Cardiac septum (tissue), 1 donor: ENCODE results near the gene ZNF521. TPM values are rescaled to one million over a fixed set of nuclear protein-coding genes. Genes with fewer than 3 reads are reported as not detected.
A peak's percentile ranks its signal among the peaks of the same experiment; 100 is the strongest.

Experiments
- DNase-seq: peaks from one replicate; pipeline ENCODE4 v3.0.0-alpha.2; 2020; ENCODE audit warnings: low spot score
- intact Hi-C: fragments of 100-400 bp; cut with DNase I; formaldehyde crosslinking; loops from one replicate; pipeline ENCODE4 v1.14.0; 2022
- total RNA-seq: library from RNA; stranded (reverse); fragmentation: NEBNext Ultra II Directional; extraction: Animal tissue kit (Norgen Biotek cat#: 25700); gene quantifications from one replicate; pipeline ENCODE4 v1.2.1, GENCODE V29; 2021
- donor health status: DM: no; HTN: no; CAD: no.

Gene ZNF521
- total RNA-seq, 1 donor from 2014 or later: 15.4 TPM

DNA sequence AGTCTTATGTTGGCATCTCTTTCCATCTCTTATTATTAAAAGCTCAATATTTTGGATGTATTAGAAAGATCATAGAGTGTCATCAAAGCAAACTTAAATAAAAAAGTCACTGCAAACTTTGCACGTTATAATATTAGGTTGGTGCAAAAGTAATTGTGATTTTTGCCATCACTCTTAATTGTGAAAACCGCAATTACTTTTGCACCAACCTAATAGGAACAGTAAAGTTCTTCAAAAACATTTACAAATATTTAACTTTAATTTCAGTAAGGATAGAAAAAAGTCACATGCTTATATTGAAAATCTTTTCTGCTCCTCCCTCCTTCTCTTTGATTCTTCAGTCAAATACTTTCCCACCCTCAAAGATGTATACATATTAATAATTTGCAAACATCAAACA is 51.5 kb downstream of the ZNF521 start:
- no peak for DNase-seq
- intact Hi-C loops: no loop called here

DNA sequence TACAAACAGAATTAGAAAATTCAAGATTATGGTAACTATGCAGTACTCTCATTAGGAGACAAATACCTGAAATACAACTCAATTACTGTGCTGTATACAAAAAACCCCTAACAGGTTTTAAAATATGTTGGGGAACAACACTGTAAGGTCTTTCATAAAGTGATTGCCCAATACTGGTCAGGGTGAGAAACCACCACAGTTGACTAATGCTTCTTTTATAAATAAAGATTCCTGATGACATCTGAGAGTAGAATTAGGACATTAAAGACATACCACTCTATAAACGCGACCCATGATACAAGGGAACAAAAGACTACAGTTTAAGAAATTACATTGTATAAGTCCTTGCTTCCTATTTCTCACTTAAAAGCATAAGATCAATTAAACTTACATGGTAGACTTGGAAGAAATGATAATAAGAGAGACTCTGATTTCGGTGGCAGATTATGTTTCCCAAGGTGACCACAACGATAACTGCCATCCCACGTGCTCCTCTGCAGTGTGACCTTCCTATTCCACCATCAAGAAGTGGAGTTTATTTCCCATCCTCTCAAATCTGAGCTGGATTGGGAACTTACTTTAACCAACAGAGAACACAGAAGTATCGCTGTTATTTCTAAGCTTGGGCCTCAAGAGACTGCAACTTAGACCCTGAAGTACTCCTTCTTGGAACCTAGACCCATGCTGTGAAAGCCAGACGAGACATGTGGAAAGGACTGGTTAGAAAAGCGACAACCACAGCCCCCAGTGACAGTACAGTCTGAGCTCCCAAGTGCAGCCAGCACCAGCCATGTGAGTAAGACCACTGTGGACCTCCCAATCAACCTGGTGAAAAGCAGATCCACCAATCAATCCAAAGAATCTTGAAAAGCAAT is 52.3 kb downstream of the ZNF521 start:
- intact Hi-C loops: no loop called here
- DNase-seq: no peak

DNA sequence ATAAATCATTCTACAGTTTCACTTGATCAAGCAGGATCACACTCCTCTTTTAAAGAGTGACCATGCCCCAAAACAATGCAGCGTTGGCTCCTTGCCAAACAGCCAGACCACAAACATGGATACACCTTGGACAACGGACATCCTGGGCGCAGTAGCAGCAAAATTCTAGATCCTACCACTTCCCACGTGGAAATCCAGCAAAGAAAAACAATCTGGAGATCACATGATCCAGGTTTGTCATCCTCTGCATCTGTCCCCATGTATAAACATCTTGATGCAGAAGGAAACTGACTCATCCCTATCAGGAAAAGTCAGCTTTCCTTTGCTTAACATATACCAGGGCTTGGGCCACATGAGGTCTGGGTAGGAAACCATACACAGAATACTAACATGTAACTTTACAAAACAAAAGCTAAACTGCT is 53.1 kb downstream of the ZNF521 start:
- intact Hi-C loops: no loop called here
- DNase-seq: peak; percentile 77

DNA sequence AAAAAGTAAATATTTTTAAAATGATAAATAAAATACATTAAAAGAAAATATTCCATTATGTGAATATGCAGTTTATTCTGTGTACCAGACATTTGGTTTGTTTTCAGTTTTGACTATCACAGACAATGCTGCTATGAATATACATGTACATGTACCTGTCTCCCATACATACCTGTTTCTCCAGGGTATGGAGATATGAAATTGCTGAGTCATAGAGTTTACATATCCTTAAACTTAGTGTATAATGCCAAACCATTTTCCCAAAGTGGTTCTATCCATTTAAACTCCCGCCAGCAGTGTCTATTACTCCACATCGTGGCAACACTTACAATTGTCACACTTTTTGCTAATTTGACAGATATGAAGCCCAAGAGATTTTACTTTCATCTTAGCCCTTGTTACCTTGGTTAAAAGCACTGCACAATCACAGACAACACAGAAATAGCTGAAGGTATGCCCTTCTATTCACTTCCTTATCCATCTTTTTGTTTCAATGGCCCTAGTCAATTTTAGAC is 56.3 kb downstream of the ZNF521 start:
- DNase-seq: no peak
- intact Hi-C loops: no loop called here

DNA sequence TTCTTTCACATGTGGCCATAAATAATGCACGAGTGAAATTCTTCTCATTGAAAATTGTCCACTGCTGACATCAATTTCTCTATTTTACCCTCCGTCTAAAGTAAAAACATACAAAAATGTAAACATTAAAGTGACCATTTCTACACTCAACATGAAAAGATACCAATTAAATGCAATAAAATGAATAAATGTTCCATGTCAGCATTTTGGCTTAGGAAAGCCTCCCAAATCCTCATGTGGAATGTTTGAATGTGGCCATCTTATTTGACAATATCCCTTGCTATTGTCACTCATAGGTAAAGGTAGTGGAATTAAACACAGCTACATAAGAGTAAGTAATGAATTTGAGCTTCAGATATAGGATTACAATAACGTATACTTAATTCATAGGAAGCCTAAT is 60.8 kb downstream of the ZNF521 start:
- intact Hi-C loops: no loop called here
- no peak for DNase-seq

DNA sequence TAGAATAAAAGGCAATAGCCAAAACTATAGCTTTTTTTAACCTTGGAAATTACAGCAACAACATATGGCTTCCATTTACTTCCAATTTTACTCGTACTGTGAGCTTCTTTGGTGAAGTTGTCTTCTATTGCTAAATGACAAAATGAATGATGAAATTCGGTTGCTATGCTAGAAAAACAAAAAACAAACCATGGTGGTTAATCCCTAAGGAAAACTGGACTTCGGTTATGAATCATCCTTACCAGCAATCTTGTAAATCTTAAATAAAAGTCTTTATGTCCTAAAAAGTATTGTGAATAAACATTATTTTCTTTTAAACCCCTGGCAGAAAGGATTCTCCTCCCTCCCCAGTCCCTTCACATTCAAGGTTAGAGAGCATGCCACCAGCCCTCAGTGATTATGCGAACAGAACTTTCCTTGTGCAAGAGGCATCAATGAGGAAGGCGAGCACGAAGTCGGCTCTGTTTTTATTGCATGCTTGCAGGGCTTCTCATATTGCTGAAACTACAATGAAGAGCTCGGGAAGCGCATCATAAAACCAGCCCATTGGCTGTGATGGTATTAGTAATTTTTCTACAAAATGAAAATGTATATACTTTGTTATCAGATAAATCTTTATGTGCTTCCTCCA is 62.9 kb downstream of the ZNF521 start:
- no peak for DNase-seq
- intact Hi-C loops: no loop called here

DNA sequence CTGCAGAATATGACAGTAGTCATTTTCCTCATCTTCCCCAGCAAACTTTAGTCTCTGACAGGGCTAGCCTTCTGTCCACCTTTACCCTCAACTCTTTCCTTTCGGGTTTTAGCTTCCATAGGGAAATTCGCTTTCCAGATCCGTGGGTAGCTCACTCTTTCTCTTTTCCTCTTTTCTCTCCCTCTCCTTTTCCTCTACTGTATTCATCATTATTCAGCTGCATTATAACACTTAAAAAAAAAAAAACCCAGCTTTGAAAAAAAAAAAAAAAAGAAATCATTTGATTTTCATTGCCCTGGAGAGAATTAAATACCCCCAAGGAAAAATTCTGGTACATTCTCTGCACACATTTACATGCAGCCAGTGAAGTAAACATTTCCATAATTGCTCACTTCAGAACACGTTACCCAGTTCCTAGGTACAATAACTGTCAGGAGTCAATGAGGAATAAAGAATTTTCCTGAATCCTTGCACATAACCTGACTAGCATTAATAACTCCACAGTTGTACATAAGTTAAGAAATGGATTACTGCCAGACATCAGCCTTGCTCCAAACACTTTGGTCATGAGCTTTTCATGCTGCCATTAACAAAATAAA is 63.5 kb downstream of the ZNF521 start:
- intact Hi-C loops: no loop called here
- DNase-seq: no peak

DNA sequence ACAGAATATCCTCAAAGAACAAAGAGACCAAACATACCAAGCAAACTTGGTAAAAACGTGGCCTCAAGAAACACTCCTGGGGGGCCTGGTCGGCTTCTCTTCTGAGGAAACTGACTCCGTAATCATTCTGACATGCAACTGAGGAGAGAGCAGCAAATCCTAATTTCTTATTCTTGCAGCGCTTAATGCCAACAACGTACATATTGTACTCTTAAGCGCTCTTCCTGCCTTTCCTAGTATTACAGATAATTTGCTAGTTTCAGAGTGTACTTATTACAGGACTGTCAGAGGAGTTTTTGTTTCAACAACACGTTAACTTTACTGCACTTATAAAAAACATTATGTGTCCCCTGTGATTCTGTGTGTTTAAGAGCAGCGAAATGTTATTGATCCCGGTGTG is 64.9 kb downstream of the ZNF521 start:
- intact Hi-C loops: no loop called here

DNA sequence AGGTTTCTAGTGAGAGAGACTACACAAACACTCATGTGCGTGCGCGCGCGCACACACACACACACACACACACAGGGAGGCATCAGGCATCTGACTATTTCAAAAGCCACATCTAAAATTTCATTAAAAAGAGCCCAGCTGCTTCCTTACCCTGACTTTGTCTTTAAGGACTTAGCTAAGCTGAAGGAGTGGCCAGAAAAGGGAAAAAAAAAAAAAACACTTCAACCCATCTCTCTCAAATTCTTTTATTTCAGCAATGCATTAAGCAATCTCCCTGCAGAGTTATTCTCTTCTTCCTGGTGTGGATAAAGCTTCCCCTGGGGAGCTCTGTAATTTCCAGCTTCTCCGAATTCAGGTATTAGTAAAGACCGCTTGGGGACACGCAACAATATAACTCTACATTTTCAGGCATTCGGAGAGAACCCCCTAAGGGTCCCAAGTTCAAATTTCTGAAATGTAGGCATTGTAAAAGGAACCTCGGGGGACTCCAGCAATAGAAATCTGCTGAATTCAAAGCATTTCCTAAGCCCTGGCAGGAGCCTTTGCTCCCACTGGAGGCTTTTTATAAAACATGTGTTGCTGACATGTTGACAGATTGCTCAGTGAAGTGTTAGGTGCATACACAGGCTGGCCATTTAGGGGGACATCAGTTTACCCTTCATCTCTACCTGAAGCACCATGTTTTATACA is 67.0 kb downstream of the ZNF521 start:
- intact Hi-C loops: loop anchor here (2.0 to 5.0 kb wide), 2 partner anchors 53 to 64 kb away; no protein-coding TSS in a partner anchor
- no peak for DNase-seq

More for the DNA sequence above, 64.9 kb downstream of the ZNF521 start:
- no peak for DNase-seq

DNA sequence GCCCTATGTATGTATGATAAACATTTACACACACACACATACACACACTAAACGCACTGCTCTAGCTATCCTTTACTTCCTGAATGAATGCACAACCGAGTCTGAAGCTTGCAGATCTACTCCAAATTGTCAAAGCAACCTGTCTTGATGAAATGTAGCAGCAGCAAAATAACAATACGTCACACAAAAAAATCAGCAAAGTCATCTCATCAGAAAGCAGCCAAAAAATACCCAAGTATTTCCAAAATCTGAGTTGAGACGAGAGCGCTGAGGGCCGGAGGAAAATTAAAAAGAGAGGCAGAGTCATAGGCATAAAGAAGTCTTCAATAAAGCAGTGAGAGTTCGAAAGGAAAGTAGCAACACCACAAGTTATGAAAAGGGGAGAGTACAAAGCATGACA is 67.7 kb downstream of the ZNF521 start:
- intact Hi-C loops: loop anchor here (2.0 to 5.0 kb wide), 2 partner anchors 52 to 65 kb away; no protein-coding TSS in a partner anchor
- no peak for DNase-seq

DNA sequence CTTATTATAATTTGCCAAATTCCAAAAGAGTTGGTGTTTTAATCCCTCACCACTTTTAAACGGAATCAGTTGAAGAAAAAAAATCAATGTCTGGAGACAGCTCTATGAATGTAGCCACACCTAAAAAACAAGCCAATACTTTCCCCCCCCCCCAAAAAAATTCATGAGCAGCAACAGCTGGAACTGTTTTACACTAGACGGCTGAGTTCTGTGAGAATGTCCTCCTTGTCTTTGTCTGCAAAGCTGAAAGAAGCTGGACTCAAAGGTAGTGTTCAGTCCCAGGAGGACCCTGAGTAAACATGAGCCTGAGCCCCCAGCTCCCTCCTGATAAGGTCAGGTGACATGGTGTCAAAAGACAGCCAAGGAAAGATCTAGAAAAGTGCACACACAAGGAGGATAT is 68.2 kb downstream of the ZNF521 start:
- intact Hi-C loops: loop anchor here (2.0 to 5.0 kb wide), 2 partner anchors 51 to 65 kb away; no protein-coding TSS in a partner anchor
- no peak for DNase-seq

DNA sequence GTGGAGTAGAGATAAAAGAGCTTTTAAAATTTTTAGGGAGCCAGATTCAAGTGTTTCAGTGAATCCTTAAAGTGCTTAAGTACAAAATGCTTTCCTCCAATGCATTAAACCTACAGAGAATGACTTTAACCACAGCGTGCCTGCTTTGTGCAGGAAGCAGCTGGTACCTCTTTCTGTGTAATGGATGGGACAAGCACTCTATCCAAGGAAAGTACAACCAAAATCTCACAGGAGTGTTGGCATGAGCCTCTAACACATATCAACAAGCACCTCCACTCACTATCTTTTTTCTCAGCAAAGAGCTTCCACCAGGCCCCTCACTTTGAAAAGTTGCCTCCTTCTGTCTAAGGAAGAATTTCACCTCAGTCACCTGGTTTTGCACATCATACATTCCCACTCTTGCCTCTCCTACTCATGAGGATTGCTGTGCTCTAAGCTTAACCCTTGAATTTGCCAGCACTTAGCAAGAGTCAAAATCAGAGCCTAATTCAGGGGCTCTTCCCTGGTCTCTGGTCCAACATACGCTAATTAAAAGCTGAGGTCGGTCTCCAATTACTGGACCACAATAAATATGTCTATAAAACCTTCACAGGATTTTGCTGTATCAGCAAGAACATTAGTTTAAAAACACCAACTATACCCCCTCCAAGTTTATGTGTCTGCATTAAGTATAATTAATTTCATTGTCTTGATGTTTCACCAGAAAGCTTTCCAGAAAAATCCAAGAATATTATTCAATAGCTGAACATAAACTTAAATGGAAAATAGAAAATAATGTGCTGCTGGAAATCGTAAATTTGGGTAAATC is 68.9 kb downstream of the ZNF521 start:
- no peak for DNase-seq
- intact Hi-C loops: loop anchor here (5.0 kb wide), 1 partner anchor 51 kb away; no protein-coding TSS in a partner anchor

DNA sequence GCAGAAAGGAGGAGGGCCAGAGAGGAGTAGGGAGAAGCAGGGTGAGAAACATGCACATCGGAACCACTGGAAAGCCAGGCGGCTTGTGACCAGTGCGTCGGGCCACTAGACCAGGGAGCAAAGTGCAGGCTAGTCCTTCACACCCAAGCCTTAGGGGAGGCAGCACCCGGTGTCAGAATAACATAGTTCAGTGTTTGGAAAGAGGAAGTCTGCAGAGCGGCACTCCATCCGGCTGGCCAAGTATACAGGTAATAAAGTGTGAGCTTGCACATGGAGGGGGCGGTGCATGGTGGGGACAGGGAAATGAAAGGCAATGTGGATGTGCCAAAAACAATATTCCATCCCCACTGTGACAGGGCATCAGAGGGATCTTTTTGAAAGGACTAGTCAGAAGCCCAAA is 69.7 kb downstream of the ZNF521 start:
- intact Hi-C loops: loop anchor here (5.0 kb wide), 1 partner anchor 50 kb away; no protein-coding TSS in a partner anchor
- no peak for DNase-seq

DNA sequence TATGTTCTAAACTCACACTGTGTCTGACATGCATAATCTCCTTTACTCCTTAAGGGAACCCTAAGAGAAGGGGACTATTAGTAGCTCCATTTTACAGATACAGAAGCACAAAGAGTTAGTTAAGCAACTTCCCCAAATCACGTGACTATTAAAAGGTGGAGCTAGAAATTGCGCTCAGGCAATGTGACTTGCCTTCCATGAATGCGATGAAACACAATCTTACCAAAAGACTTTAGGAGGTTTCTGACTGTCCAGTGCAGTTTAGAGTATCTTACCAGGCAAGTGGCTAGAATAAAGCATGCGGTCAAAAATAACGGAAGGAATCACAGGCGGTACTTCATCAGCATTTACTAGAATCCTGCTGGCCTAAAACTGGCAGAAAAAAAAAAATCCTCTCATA is 70.4 kb downstream of the ZNF521 start:
- intact Hi-C loops: loop anchor here (5.0 kb wide), 1 partner anchor 49 kb away; no protein-coding TSS in a partner anchor

DNA sequence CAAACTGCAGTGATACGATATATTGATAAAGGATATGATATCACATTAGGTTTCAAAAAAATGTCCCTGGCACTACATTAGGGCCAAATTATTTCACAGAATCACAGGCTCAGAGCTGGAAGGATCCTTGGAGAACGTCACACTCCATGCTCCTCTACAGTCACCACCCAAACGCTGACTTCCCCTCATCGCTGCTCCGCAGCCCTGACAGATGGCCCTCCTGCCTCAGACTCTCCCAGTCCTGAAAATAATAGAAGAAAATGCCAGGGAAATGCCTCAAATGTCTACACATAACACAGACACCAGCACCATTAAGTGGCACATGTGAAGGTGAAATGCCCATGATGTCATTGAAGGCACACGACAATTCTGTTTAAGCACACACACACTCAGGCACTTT is 72.0 kb downstream of the ZNF521 start:
- intact Hi-C loops: loop anchor here (5.0 kb wide), 1 partner anchor 48 kb away; no protein-coding TSS in a partner anchor
- no peak for DNase-seq

More for the DNA sequence above, 70.4 kb downstream of the ZNF521 start:
- no peak for DNase-seq

DNA sequence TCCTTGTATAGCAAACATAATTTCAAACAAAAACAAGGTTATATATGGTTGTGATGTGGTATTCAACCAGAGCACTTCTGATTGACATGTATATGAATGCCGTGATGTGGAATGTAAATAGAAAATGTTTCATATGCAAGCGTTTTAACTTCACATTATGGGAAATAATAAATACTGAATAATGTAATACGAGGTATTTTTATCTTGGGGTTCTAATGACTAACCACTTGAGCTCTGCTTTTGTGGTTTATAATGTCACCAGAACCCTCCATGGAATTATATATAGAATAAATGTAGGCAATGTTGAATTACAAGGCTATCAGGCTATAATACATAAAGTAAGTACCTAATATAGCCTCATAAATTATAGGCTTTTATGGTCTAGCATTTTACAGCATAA is 72.4 kb downstream of the ZNF521 start:
- intact Hi-C loops: no loop called here
- DNase-seq: no peak

DNA sequence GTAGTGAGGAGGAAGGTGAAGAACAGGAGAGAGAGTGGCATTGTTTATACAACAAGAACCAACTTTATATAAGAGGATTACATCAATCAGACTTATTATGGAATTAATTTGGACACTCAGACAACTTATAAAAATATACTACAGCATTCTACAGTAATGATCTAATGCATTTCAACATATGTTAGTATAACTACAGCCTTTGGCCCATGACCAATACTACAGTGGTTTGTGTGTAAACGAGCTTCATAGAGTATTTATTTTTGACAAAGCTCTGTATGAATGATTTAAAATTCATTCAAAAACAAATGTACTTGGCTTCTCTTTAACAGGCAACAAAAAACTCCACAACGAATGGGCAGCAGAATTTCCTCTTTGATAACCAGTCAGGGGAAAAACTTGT is 72.8 kb downstream of the ZNF521 start:
- DNase-seq: no peak
- intact Hi-C loops: no loop called here

DNA sequence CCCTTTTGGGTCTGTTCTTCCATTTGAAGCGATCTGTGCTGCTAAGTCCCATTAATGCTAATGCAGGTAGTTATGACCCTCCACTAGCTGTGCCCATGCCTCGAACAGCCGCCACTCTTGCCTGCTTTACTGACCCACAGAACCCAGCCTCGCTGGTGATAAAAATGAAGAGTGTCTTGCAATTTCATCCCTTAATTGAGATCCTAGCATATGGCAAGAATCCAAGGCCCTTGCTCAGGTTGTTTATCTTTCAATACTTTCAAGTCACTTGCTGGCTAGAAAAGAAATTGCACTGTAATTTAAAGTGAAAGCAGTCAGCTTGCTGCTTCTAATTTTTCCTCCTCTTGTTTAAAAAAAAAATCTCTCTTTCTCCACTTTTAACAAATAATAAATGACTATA is 73.6 kb downstream of the ZNF521 start:
- intact Hi-C loops: no loop called here
- no peak for DNase-seq
